GM18868 (cell line): Measurements from ENCODE around the gene RBMS3.
A peak's percentile ranks its signal among the peaks of the same experiment; 100 is the strongest.
"Not testable (repeated sequence)": the region's sequence is repeated elsewhere in the genome, so short reads cannot be mapped to it uniquely, and the experiment has no call there.

Source experiments
- ATAC-seq: cut with Tn5 transposase; IDR thresholded peaks from one replicate; pipeline ENCODE4 v1.9.1; 2021; ENCODE audit warnings: mild to moderate bottlenecking, moderate library complexity; ENCODE audit not compliant: unreplicated experiment

RBMS3 gene

GRCh38 chr3:29514912-29515311, 234.0 kb downstream of the RBMS3 start:
- ATAC-seq: no peak

DNA sequence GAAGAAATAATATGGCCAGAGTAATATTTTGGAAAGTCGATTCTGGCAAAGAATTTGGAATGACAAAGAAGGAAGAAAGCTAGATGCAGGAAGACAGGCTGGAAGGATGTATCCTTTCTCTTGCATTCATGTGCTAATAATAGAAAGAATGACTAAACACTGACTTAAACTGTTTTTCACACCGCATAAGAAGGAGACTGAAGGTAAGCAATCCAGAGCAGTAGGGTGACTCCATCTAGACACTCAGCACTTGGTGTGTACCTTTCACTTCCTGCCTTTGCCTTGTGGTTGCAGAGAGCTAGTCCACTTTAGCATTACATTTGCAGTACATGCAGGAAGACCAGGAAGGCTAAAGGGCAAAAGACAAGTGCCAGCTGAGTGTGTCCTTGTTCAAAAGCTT, 234.6 kb downstream of the RBMS3 start:
- peak; percentile 83 for ATAC-seq

- no peak for ATAC-seq
These were observed 235.3 kb downstream of the RBMS3 start for GRCh38 chr3:29516164-29516563.

DNA sequence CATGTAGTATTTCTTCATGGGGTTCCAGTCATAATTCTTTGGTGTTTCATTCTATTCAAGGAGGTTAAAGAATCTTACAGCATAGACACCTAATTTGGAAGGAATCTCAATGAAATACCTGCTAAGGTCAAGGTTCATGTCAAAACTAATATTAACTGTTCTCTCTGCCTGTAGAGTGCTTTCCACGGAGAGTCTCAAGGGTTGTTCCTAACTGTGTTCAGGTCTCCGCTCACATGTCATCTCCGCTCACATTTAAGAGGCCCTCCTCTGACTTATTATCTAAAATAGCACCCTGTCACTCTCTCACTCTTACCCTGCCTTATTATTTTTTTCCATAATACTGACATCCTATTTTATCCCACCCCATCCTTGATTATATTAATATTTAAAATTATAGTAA, 239.9 kb downstream of the RBMS3 start:
- no peak for ATAC-seq

DNA sequence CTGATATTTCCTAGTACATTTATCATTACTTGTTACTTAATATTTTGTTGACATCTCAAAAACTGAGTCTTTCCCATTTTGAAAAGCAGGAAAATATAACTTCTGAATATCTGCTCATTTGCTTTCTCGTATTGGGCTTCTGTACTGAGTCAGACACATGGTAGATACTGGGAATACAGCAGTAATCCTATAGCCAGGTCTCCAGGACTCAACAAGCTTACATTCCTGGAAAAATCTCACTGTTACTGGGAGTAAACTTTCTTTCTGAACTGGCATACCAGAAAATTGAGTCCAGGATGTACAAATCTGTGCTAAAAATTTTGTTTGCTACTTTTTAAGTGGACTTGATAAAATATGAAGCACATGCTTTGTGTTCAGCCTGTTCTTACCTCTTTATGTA, 240.4 kb downstream of the RBMS3 start:
- no peak for ATAC-seq

- ATAC-seq: no peak
These were observed 240.9 kb downstream of the RBMS3 start for GRCh38 chr3:29521751-29522150.

- not testable (repeated sequence) for ATAC-seq
These were observed 243.6 kb downstream of the RBMS3 start for GRCh38 chr3:29524433-29524832.

GRCh38 chr3:29525254-29525881, 244.5 kb downstream of the RBMS3 start:
- ATAC-seq: no peak

GRCh38 chr3:29527246-29527645, 246.4 kb downstream of the RBMS3 start:
- no peak for ATAC-seq

GRCh38 chr3:29531644-29532043, 250.8 kb downstream of the RBMS3 start:
- ATAC-seq: no peak

DNA sequence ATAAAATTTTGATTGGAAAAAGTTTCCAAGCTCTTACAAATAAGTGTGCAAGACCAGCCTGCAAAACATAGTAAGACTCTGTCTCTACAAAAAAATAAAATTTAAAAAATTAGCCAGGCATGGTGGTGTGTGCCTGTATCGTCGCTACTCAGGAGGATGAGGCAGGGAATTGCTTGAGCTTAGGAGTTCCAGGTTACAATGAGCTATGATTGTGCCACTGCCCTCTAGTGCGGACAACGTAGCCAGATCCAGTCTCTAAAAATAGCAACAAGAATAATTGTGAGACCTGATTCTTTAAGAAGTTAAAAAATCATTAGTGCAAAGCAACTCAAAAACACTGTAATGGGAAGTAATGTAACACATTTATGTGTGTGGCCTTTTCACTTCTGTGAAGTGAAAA, 251.6 kb downstream of the RBMS3 start:
- no peak for ATAC-seq

- ATAC-seq: no peak
These were observed 253.1 kb downstream of the RBMS3 start for GRCh38 chr3:29534006-29534405.

DNA sequence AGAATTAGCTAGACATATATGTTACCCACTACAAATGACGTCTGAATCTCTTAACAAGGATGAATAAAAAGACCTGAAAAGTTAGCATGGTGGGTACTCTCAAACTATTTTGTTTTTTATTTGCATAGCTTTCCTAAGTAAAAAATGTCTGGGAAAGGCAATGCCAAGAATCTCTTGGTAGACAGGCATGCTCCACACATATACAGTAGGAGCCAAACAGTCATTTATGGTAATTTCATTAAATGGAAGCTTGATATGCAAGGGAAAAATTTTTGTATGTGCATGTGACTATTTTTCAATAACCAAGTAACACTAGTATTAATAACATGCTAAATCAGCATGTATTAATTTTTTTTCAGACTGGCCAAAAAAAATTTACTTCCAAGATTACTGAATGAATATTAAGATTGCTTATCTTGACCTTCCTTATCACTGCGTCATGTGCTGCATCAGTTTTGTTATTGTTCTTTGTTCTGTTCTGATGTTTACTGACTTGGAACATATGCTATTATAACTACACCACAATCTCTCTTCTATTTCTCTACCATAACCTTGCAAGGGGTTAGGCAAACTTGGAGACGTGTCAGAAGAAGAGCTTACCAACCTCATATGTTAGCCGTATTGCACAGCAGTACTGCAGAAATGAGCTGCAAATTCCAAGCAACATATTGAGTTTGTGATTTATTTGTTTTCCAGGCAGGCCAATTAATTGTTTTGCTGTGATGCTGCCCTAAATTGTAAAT, 255.3 kb downstream of the RBMS3 start:
- ATAC-seq: no peak

DNA sequence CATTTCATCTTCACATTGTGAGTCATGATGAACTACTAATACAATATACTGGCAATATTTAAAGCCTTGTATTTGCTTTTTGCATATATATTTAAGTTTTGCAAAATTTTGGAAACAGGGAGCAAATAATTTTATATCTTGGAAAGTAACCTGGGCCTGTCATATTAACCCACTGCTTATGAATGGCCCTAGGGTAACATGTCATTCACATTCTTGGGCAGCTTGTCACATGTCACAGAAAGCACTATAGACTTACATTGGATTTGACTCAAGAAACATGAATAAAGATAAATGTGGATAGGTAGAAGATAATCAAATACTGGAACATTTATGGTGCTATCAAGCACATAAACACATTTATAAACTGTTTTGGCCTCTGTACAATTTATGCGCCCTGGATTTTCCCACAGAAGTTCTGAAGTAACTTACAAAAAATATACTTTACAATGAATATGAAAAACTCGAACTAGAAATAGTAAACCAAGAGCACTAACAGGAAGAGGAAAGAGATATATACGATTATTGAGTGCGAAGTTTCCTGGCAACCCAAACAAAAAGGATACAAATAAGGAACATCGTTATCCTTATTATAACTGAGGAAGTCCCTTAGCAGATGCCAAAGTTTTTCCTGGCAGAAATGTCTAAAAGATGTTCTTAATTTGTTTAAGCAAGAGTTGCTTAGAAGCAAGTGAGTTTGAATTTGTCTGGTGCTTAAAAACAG, 257.2 kb downstream of the RBMS3 start:
- ATAC-seq: no peak

- no peak for ATAC-seq
These were observed 257.7 kb downstream of the RBMS3 start for GRCh38 chr3:29538610-29538958.

DNA sequence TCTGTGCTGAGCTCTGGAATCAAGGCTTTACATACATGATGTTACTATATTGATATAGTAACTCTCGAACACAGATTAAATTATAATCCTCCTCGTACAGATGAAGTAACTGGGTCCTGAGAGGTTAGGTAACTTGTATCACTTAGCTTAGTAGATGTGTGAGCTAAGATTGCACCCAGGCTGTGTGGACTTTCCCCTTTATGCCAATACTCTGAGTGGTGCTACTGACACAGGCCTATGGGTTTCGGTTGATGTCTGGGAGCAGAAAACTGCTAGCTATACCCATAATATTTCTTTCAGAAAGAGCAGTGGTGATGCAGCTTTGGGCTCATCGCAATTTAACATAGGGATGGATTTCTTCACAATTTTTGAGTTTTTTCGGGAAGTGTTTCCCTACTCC, 259.7 kb downstream of the RBMS3 start:
- peak; percentile 78 for ATAC-seq

- no peak for ATAC-seq
These were observed 264.0 kb downstream of the RBMS3 start for GRCh38 chr3:29544701-29545363.

DNA sequence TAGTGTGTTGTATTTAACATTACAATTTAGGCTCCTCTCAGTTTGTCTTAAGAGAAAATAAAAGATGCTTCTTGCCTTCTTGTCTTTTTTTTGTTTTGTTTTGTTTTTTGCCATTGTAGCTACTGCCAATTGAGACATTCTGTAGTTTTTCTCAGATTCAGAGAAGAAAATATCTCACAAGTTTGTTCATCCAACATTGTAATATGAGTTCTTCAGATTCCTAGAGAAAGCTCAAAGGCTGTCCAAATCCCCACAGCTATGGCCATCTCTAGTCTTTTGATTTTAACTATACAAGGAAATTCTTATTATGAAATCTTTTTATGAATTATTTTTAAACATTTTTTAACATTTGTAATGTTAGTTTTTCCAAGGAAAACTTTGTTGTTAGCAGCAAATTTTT, 264.7 kb downstream of the RBMS3 start:
- no peak for ATAC-seq

GRCh38 chr3:29552051-29552450, 271.2 kb downstream of the RBMS3 start:
- no peak for ATAC-seq

- no peak for ATAC-seq
These were observed 273.7 kb downstream of the RBMS3 start for GRCh38 chr3:29554566-29554965.

GRCh38 chr3:29555590-29555989, 274.7 kb downstream of the RBMS3 start:
- ATAC-seq: no peak

DNA sequence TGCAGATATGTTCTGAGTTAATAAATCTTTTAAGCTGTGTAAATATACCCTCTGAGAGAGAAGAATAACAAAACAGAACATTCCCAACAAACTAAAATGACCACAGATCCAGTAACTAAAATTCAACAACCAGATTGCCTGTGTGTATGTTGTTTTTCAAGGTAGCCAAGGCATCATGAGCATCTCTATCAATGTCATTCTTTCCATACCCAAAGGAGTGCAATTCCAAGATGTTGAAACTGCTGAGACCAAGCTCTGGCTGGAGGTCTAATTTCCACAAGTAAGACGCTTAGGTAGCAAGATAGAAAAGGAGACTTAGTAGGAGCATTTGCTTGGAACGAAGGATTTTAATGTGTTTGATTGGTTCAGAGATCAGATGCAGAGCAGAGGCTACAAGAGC, 276.3 kb downstream of the RBMS3 start:
- ATAC-seq: no peak
